SIG-M5 treated with dmso at 0.1 percent for 504 hours (cell line): Measurements from ENCODE around the gene CEP192.
A peak's percentile ranks its signal among the peaks of the same experiment; 100 is the strongest.
"Not testable (repeated sequence)": the region's sequence is repeated elsewhere in the genome, so short reads cannot be mapped to it uniquely, and the experiment has no call there.

Experiments
- DNase-seq: peaks from one replicate; lab custom pipeline; 2025; ENCODE audit not compliant: unreplicated experiment; lab: John Stamatoyannopoulos, UW

The CEP192 gene

GRCh38 chr18:12991821-12992179 is 638 bp downstream of the CEP192 start:
- DNase-seq, result no peak

DNA sequence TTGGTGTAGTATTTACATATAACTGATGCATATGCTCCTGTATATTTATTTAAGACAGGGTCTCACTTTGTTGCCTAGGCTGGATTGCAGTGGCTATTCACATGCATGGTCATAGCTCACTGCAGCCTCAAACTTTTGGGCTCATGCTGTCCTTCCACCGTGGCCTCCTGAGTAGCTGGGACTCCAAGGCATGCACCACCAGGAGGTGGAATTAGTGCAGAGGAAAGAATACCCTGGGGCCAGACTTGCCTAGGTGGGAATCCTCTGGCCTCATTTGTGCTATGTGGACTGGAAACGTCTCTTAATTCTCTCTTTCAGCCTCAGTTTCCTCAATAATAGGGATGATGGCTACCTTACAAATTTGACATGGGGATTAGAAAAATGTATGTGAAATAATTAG is 2.3 kb downstream of the CEP192 start:
- DNase-seq, result no peak

DNA sequence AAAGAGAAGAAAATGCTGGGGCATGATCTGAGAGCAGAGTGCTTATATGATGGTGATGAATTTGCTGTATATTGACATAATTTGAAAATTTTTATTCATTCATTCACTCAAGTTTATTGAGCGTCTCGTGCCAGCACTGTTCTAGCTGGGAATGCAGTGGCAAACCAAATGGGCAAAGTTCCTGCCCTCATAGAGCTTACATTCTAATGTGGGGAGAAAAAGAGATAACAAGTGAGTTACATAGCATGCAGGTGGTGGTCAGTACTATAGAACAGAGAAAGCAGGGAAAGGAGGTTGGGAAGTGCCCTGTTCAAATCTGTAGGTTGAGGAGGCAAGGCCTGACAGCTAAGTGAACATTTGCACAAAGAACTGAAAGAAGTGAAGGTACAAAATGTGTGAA is 4.3 kb downstream of the CEP192 start:
- DNase-seq, result no peak

DNA sequence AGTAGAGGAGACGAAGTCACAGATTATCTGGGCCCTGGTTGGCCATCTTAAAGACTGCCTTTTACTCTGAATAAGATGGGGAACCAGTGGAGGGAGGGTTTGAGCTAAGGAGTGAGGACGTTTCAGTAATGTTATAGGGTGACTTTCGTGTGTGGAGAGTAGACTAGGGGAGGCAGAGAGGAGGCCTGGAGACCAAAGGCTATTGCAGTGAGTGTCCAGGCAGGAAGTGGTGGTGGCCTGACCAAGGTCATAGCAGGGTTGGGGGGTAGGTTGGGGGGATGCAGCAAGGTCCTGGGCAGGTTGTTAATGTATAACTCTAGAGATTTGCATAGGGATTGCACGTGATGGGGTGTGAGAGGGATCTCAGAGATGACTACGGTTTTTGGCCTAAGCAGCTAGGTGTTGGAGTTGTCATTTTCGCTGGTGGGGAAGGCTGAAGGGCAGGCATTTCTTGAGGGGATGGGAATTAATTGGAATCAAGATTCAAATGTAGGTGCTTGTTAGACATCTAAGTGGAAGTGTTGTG is 4.9 kb downstream of the CEP192 start:
- DNase-seq, result no peak

DNA sequence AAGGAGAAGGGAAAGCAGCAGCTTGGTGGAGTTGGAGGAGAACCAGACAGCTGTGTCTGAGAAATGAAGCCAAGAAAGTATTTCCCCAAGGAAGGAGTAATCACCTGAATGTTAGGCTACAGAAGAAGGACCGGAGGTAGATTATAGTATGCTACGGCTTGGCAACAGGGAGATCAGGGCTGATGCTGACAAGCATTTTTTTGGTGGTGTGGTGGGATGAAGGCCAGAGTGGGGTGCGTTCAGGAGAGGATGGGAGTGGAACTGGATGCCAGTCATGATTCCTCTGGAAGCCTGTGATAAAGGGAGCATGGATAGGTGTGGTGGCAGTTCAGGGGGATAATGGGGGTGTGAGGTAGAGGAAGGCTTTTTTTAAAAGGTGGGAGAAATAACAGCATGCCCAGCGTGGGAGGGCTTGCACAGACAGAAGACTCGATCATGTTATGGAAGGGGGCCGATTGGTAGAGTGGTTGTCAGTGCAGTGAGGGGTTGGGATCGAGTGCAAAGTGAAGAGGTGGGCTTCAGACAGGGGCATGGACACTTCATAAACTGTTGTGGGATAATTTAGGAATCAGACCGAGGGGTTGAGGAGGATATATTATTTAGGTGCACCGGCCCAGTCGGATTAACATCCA is 5.6 kb downstream of the CEP192 start:
- DNase-seq, result no peak

- DNase-seq, result not testable (repeated sequence)
These were observed 6.2 kb downstream of the CEP192 start for GRCh38 chr18:12997330-12997729.

DNA sequence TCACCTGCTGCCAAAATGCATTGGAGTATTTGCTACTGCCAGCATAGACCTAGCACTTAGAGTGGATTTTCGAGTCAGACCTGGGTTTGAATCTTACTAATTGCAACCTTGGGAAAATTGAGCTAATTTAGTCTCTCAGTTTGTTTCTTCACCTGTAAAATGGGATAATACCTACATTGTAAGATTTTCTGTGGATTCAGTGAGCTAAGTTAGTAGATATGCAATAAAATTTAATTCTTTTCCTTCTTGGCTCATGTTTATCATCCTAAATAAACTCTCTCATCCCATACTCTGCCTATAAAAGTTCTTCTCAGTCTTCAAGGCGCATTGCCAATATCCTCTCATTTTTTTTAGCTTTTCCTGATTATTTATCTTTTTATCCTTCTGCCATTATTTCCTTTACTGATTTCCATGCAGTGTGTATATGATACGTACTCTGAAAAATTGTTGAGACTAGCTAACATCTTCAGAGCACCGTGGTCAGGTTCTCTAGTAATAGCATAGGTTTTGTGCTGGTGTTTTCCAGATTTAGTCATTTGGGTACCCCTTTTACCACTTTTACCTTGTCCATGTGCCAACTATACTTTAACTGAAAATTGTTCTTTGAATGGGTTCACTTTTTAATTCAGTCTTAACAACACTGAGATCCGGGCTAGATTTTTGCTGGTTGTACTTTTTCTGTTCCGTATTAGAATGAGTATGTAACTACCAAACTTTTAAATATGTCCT is 7.3 kb downstream of the CEP192 start:
- no peak for DNase-seq

DNA sequence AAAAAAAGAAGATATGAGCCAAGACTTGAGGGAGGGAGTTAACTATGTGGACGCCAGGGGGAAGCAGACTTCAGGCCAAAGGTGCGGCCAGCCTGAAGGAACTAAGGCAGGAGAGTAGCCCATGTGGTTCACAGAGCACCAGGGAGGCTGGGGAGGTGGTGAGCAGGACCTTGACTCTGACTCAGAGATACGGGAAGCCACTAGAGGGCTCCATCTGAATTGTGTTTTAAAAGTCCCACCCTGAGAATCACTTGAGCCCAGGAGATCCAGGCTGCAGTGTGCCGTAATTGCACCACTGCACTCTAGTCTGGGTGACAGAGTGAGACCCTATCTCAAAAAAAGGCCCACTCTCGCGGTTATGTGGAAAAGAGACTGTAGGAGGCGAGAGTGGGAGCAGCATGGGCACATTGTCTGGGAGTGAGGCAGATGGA is 12.3 kb downstream of the CEP192 start:
- DNase-seq, result peak; percentile 85

DNA sequence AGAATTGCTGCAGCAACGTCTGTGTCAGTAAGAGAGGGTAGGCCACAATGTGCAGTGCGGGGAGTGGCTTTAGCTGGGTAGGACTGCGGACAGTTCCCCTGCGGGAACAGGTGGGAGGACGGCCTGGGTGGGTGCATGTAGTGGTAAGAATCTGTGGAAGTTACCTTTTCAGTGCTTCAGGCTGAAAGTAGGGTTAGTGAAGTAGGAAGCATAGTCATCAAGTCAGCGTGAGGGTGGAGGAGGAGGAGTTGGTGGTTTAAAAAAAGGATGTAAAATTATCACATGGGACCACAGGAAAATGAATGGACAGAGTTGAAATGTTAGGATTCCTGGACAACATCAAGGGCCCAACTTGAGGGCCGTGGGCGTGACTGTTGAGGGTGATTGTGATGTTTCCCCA is 13.2 kb downstream of the CEP192 start:
- no peak for DNase-seq

DNA sequence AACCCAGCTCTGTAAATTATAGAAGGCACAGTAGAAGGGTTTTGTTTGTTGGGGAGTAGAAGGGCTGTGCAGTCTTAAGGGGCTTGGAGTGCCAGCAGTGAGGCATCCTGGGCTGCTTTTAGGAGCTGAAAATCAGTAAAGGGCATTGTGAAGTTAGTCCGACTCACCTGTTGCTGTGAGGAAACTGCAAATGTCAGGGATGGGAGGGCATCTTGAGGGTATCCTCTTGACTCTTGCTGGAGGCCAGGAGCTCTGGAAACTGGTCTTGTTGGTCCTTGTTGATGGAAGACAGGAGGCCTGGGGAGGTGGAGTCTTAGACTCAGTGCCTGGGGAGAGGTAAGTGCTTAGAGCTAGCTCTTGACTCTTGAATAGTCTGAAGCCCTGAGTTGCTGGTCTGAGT is 14.1 kb downstream of the CEP192 start:
- DNase-seq, result no peak

- no peak for DNase-seq
These were observed 15.5 kb downstream of the CEP192 start for GRCh38 chr18:13006531-13007247.

- DNase-seq, result peak; percentile 16
These were observed 16.0 kb downstream of the CEP192 start for GRCh38 chr18:13007248-13007560.

DNA sequence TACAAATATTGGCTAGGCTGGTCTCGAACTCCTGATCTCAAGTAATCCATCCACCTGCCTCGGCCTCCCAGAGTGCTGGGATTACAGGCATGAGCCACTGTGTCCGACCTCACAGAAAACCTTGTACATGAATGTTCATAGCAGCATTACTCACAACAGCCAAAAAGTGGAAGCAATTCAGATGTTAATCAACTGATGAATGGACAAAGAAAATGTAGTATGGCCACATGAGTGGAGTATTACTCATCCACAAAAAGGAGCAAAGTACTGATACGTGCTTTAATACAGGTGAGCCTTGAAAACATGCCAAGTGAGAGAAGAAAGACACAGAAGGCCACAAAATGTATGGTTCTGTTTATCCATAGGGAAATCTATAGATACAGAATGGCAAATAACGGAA is 20.6 kb downstream of the CEP192 start:
- DNase-seq, result no peak

- no peak for DNase-seq
These were observed 23.1 kb downstream of the CEP192 start for GRCh38 chr18:13014232-13014631.

- DNase-seq, result no peak
These were observed 23.7 kb downstream of the CEP192 start for GRCh38 chr18:13014818-13015217.

DNA sequence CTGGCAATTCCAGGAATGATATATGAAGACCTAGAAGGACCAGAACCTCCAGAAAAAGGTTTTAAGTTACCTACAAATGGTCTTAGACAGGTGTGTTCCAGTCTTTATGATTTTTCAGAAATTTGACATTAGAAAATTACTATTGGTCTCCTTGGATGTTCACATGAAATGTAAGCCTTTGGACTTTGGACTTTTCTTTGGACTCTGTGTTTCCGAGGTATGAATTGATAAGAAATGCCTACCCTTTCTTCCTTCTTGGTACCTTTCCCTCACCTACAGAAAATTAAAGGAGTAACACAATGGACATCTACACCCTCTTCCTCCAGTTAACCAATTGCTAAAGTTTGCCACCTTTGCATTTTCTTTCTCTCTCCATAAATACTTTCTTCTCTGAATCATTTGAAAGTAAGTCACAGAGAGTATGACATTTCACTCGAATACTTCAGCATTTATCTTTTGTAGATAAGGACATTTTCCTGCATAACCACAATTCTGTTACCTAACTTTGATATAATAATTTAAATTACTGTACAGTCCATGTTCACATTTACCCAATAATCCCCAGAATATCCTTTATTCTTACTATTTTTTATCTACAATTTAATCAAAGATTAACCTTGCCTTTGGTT is 26.2 kb downstream of the CEP192 start:
- DNase-seq, result no peak

DNA sequence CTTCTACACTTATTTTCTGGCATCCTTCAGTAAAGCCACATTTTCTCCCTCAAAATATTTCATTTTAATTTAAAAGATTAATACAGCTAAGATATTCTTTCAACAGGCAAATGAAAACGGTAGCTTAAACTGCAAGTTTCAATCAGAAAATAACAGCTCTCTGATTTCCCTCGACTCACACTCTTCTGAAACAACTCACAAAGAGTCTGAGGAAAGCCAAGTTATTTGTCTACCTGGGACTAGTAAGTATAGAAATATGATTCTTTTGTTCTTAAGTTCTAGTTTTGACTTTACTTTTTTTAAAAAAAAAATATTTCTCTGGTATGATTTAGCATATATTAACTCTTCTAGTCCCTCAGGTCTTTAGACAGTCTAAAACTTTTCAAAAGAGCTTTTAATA is 27.2 kb downstream of the CEP192 start:
- no peak for DNase-seq

GRCh38 chr18:13019301-13019700 is 28.1 kb downstream of the CEP192 start:
- DNase-seq, result no peak

DNA sequence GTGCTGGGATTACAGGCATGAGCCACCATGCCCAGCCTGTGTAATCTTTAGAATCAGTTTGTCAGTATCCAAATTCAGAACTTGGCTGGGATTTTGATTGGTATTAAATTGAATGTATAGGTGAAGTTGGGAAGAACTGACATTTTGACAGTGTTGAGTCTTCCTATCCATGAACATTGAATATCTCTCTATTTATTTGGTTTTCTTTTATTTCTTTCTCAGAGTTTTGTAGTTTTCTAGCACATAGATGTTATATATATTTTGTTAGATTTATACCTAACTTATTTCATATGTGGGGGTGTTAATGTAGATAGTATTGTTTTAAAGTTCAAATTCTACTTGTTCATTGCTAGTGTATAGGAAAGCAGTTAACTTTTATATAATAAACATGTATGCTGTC is 31.5 kb downstream of the CEP192 start:
- DNase-seq, result no peak

DNA sequence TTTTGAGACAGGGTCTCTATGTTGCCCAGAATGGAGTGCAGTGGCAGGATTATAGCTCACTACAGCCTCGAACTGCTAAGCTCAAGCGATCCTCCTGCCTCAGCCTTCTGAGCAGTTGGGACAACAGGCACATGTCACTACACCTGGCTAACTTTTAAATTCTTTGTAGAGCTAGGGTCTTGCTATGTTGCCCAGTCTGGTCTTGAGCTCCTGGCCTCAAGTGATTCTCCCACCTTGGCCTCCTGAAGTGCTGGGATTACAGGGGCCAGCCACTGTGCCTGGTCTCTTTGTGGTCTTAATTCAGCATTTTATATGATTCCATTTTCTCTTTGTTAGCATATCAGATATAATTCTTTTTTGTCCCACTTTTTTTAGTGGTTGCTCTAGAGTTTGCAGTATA is 34.1 kb downstream of the CEP192 start:
- DNase-seq, result no peak

DNA sequence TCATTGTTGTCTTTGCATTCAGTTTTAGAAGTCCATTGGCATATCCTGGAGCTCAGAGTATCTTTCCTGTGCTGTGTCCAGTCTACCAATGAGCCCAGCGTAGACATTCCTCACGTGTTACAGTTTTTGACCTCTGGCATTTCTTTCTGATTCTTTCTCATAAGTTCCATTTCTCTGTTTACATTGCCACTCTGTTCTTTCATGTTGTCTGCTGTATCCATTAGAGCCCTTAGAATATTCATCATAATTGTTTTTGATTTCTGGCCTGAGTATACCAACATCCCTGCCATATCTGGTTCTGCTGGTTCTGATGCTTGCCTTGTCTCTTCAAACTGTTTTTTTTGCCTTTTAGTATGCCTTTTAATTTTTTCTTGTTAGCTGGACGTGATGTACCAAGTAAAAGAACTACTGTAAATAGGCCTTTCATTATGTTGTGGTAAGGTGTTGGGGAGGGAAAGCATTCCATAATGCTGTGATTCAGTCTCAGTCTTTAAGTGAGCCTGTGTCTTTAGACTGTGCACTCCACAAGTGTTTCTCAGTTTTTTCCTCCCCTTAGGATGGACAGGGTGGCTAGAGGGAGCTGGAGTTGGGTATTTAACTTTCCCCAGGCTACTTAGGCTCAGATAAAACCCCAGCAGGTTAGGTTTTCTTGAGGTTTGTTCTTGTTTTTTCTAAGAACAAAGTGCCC is 35.6 kb downstream of the CEP192 start:
- no peak for DNase-seq
